Spleen (tissue), 11 donors: ENCODE measurements around the gene VCL. TPM values are rescaled to one million over a fixed set of nuclear protein-coding genes. Genes with fewer than 3 reads are reported as not detected.
A peak's percentile ranks its signal among the peaks of the same experiment; 100 is the strongest.

Source experiments
- DNase-seq: peaks from one replicate; pipeline ENCODE4 v3.0.0-alpha.2; 2020
- H3K27ac ChIP-seq, 8 donors: fragments of 200-600 bp; sonication (generic) in 7 of 8; 1 replicate in 4 of 8; 2 replicates in 4 of 8; pipeline versions ENCODE4 v1.5.0 to v1.8.0; 2016 to 2021; ENCODE audit warnings: inconsistent platforms in 4 of 8, mild to moderate bottlenecking in 4 of 8, moderate library complexity in 1 of 8
- H3K27me3 ChIP-seq, 7 donors: fragments of 200-600 bp; sonication (generic) in 6 of 7; replicated peaks in 1 of 7; 1 replicate in 4 of 7; 2 replicates in 3 of 7; pipeline versions ENCODE4 v1.5.0 to v1.8.0; 2016 to 2021; ENCODE audit warnings: inconsistent platforms in 3 of 7, mild to moderate bottlenecking in 1 of 7
- H3K36me3 ChIP-seq, 6 donors: fragments of 200-600 bp; sonication (generic) in 5 of 6; 1 replicate in 4 of 6; 2 replicates in 2 of 6; pipeline versions ENCODE4 v1.5.0 to v1.8.0; 2016 to 2021; ENCODE audit warnings: inconsistent platforms in 2 of 6
- H3K4me1 ChIP-seq, 6 donors: fragments of 200-600 bp; sonication (generic) in 5 of 6; 1 replicate in 3 of 6; 2 replicates in 3 of 6; pipeline versions ENCODE4 v1.5.0 to v1.8.0; 2016 to 2021; ENCODE audit warnings: inconsistent platforms in 3 of 6
- H3K4me3 ChIP-seq, 8 donors: fragments of 200-600 bp; sonication (generic) in 7 of 8; 1 replicate in 4 of 8; 2 replicates in 4 of 8; pipeline versions ENCODE4 v1.5.0 to v1.8.0; 2016 to 2021; ENCODE audit warnings: inconsistent platforms in 4 of 8, mild to moderate bottlenecking in 4 of 8, moderate library complexity in 2 of 8
- H3K9me3 ChIP-seq, 8 donors: fragments of 200-600 bp; sonication (generic) in 7 of 8; 1 replicate in 4 of 8; 2 replicates in 4 of 8; pipeline versions ENCODE4 v1.5.0 to v1.8.0; 2016 to 2021; ENCODE audit warnings: inconsistent platforms in 4 of 8
- CTCF ChIP-seq, 11 experiments: fragments of 200-600 bp in 7 of 11; fragments of 450-650 bp in 4 of 11; sonication (generic) in 4 of 11; IDR thresholded peaks in 8 of 11; conservative IDR thresholded peaks in 3 of 11; 1 replicate in 7 of 11; 2 replicates in 4 of 11; pipeline versions ENCODE4 v1.4.0 to v1.8.0; 2016 to 2021; ENCODE audit warnings: antibody characterized with exemption in 11 of 11, inconsistent platforms in 4 of 11, mild to moderate bottlenecking in 1 of 11
- POLR2A ChIP-seq, 3 donors: fragments of 450-650 bp; IDR thresholded peaks; one replicate each; pipeline ENCODE4 v1.5.1; 2017; ENCODE audit warnings: antibody characterized with exemption in 3 of 3, mild to moderate bottlenecking in 1 of 3
- POLR2AphosphoS5 ChIP-seq, 3 donors: sonication (generic); formaldehyde crosslinking; IDR thresholded peaks; one replicate each; pipeline ENCODE4 v1.5.1; 2017; ENCODE audit warnings: antibody characterized with exemption in 3 of 3
- WGBS, 5 donors: extraction: QIAGEN DNeasy Blood & Tissue Kit in 3 of 5; methylation state at CpG; one replicate each; pipeline versions ENCODE4 v1.1.5 to v1.1.7; 2013 to 2018; 5-methylcytosine and 5-hydroxymethylcytosine counted together
- intact Hi-C: fragments of 100-400 bp; cut with DNase I; formaldehyde crosslinking; loops from one replicate; pipeline ENCODE4 v1.15.0; 2023; ENCODE audit warnings: low total_unique reads
- polyA plus RNA-seq, 3 donors: library from polyadenylated mRNA; stranded (reverse); fragments of 200-250 nt; gene quantifications; one replicate each; pipeline ENCODE4 v1.2.1, GENCODE V29; 2013
- total RNA-seq, 7 donors: library from RNA; depleted of rRNA in 3 of 7; stranded (reverse); fragments of >200 nt in 3 of 7; fragmentation: NEBNext Ultra II Directional in 4 of 7; extraction: Animal tissue kit (Norgen Biotek cat#: 25700) in 4 of 7; gene quantifications; one replicate each; pipeline versions ENCODE4 v1.1.0 to v1.2.1, GENCODE V29; 2016 to 2021
- donor health status: healthy with polysubstance abuse.
- donor health status: DM: no; HTN: no; CAD: no; lungs with moderate emphysema.
- donor health status: DM: no; HTN: no; CAD: no.
- donor health status: Bipolar disorder and iron deficiency.
- donor health status: healthy.
- donor health status: DM: no; HTN: no; CAD: no.
- donor health status: DM: yes; HTN: yes; CAD: no.

Gene VCL
- total and polyA plus RNA-seq, 10 donors: 8.8 to 214 (median 77.6) TPM

DNA sequence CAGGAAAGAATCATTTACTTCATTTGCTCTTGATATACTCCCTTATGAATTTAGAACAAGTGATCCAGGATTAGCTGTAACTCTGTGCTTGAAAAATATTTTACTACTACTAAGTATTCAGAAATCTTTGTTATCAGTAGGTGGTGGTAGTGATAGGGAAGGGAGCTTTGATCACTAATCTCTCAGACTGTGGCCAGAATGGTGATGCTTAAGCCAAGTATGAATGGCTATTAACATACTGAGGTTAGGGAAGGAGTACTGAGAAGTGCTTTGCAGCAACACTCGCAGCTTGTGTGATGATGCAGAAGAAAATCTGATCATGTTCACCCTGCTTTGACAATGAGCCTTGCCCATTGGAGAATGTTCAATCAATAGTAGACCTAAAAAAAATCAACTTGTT, 123.5 kb downstream of the VCL start:
- no peak for DNase-seq
- intact Hi-C loops: no loop called here
- Histone ChIP-seq H3K27ac (peak overlapping the region in 4 of 8 donors; percentile 5 to 45 (median 24)), H3K4me1 (peaks cover 0 to 48% (median 10%) of the 10 kb centered on the region in 6 donors), H3K27me3 (no peaks in the 10 kb centered on the region), H3K36me3 (peaks cover 4 to 100% (median 86%) of the 10 kb centered on the region in 6 donors), H3K4me3 (no peak overlapping the region), H3K9me3 (no peaks in the 10 kb centered on the region)
- 68 to 97% (median 91%) methylated on average over 1 of the region's 1 CpG for WGBS, 5 donors
- TF ChIP-seq CTCF (IDR thresholded peaks at IDR 0.05 in 8 of 11, conservative IDR thresholded peaks at IDR 0.05 in 3 of 11) (no peak), POLR2AphosphoS5 (IDR thresholded peaks at IDR 0.05) (no peak), POLR2A (IDR thresholded peaks at IDR 0.05) (no peak)

DNA sequence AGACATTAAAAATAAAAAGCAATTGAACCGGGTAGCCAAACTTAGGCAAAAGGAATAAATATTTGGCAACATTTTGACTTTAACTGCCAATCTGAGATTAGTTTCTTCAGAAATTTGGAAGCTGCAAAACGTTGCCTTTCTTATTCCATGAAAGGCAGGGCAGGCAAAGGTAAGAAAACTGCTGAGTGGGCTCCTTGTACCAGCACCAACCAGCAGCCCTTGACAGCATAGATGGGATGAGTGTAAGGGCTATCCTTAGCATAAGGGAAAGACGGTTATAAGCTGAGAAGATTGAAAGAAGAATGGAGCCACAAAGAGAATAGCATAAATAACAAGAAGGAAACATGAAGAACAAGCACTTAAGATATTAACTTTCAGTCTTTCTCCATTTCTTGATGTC, 124.1 kb downstream of the VCL start:
- Histone ChIP-seq H3K4me1 (peaks cover 0 to 48% (median 10%) of the 10 kb centered on the region in 6 donors), H3K27ac (peak overlapping the region in 1 of 8 donors; percentile 24), H3K27me3 (no peaks in the 10 kb centered on the region), H3K4me3 (no peak overlapping the region), H3K36me3 (peaks cover 4 to 100% (median 86%) of the 10 kb centered on the region in 6 donors), H3K9me3 (no peaks in the 10 kb centered on the region)
- WGBS, 5 donors: 79 to 82% (median 81%) methylated on average over 3 of the region's 3 CpGs
- TF ChIP-seq POLR2A (IDR thresholded peaks at IDR 0.05) (no peak), CTCF (IDR thresholded peaks at IDR 0.05 in 8 of 11, conservative IDR thresholded peaks at IDR 0.05 in 3 of 11) (no peak), POLR2AphosphoS5 (IDR thresholded peaks at IDR 0.05) (no peak)
- intact Hi-C loops: no loop called here
- no peak for DNase-seq

- 22 to 74% (median 37%) methylated on average over 1 of the region's 1 CpG for WGBS, 5 donors
- H3K27ac ChIP-seq: peak overlapping the region in 2 of 8 donors; percentile 21 to 24
- no peak overlapping the region for H3K4me3 ChIP-seq
- no peak for DNase-seq
- TF ChIP-seq POLR2AphosphoS5 (IDR thresholded peaks at IDR 0.05): no peak
- no peak for TF ChIP-seq CTCF (IDR thresholded peaks at IDR 0.05 in 8 of 11, conservative IDR thresholded peaks at IDR 0.05 in 3 of 11)
- TF ChIP-seq POLR2A (IDR thresholded peaks at IDR 0.05): no peak
- peaks cover 4 to 100% (median 83%) of the 10 kb centered on the region in 6 donors for H3K36me3 ChIP-seq
- peaks cover 0 to 43% (median 10%) of the 10 kb centered on the region in 6 donors for H3K4me1 ChIP-seq
- H3K27me3 ChIP-seq: no peaks in the 10 kb centered on the region
- intact Hi-C loops: no loop called here
- no peaks in the 10 kb centered on the region for H3K9me3 ChIP-seq
Observed at GRCh38 chr10:74123081-74123480, 125.2 kb downstream of the VCL start.

DNA sequence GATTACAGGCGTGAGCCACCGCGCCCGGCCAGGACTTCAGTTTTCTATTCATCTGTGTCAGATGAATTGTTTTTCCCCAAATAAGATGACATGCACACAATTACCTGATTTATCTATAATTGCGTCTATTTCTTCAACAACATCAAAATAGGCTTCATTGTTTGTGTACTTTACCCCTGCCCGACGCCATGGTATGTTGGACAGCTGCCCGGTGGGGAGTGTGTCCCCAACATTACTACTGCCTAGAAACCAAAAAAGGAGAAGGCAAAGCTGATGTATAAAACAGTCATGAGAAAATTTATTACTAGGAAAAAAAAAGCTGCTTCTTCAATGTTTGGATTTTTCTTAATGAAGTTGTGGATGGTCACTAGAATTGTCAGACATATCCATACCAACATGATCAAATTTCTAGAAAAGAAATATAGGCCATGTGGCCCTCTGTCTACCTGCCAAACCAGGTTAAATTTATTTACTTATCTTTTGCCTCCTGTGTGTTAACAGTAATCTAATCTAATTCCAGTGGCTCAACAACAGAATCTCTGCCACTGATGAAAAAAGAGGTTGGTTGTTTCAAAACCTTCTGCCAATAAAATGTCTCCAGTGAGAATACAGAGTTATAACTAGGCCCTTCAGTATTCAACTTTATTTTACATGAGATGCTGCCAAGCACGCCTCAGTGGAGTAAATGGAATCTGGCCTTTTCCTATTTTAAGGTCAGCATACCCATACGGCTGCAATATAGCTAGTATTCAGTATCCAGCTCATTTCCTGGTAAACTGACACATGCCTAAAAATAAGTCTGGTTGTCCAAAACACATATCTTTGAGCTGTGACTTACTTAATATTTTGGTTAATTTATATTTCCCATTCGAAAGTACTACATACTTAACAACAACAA, 136.3 kb downstream of the VCL start:
- 94 to 97% (median 96%) methylated on average over 11 of the region's 11 CpGs for WGBS, 5 donors

More for the DNA sequence above, 136.3 kb downstream of the VCL start:
- no peak for TF ChIP-seq POLR2AphosphoS5 (IDR thresholded peaks at IDR 0.05)
- no peak for TF ChIP-seq POLR2A (IDR thresholded peaks at IDR 0.05)
- TF ChIP-seq CTCF (IDR thresholded peaks at IDR 0.05 in 8 of 11, conservative IDR thresholded peaks at IDR 0.05 in 3 of 11): no peak
- H3K27ac ChIP-seq: no peak overlapping the region
- H3K9me3 ChIP-seq: no peaks in the 10 kb centered on the region
- H3K4me3 ChIP-seq: no peak overlapping the region
- no peaks in the 10 kb centered on the region for H3K27me3 ChIP-seq
- DNase-seq: no peak
- intact Hi-C loops: no loop called here
- H3K36me3 ChIP-seq: peaks cover 0 to 97% (median 90%) of the 10 kb centered on the region in 6 donors
- peaks cover 0 to 11% (median 0%) of the 10 kb centered on the region in 6 donors for H3K4me1 ChIP-seq
